Osteocyte (in vitro differentiated cells): ENCODE measurements around the gene ZNF830. TPM values are rescaled to one million over a fixed set of nuclear protein-coding genes. Genes with fewer than 3 reads are reported as not detected.

Experiments
- DNase-seq: peaks from one replicate; pipeline ENCODE4 v3.0.0; 2021; ENCODE audit warnings: mixed read lengths; ENCODE audit not compliant: unreplicated experiment; ENCODE audit errors: extremely low spot score
- H3K27ac Mint-ChIP-seq: one replicate; pipeline ENCODE4 v1.8.0; 2021; ENCODE audit warnings: mild to moderate bottlenecking, mixed read lengths; ENCODE audit not compliant: unreplicated experiment
- H3K27me3 Mint-ChIP-seq: one replicate; pipeline ENCODE4 v1.8.0; 2021; ENCODE audit warnings: mixed read lengths; ENCODE audit not compliant: unreplicated experiment
- H3K36me3 Mint-ChIP-seq: one replicate; pipeline ENCODE4 v1.8.0; 2021; ENCODE audit warnings: mixed read lengths; ENCODE audit not compliant: unreplicated experiment
- H3K4me1 Mint-ChIP-seq: one replicate; pipeline ENCODE4 v1.8.0; 2021; ENCODE audit warnings: mixed read lengths; ENCODE audit not compliant: unreplicated experiment
- H3K4me3 Mint-ChIP-seq: one replicate; pipeline ENCODE4 v1.8.0; 2021; ENCODE audit warnings: mild to moderate bottlenecking, moderate library complexity, mixed read lengths; ENCODE audit not compliant: unreplicated experiment
- H3K9me3 Mint-ChIP-seq: one replicate; pipeline ENCODE4 v1.8.0; 2021; ENCODE audit warnings: mixed read lengths; ENCODE audit not compliant: unreplicated experiment
- long read RNA-seq: library from polyadenylated mRNA; unstranded; transcript quantifications from one replicate; pipeline ENCODE4 v2.0.0, GENCODE V29; 2021
- total RNA-seq: library from RNA; stranded (reverse); gene quantifications from 2 replicates; pipeline ENCODE4 v1.2.1, GENCODE V29; 2021
- TF ChIP-seq, protein P1 (sequence below): fragments of 200-600 bp; sonication (generic); IDR thresholded peaks from 2 replicates; pipeline ENCODE4 v1.5.0; 2021; ENCODE audit warnings: antibody characterized with exemption, mild to moderate bottlenecking, moderate library complexity

ZNF830 gene, protein sequence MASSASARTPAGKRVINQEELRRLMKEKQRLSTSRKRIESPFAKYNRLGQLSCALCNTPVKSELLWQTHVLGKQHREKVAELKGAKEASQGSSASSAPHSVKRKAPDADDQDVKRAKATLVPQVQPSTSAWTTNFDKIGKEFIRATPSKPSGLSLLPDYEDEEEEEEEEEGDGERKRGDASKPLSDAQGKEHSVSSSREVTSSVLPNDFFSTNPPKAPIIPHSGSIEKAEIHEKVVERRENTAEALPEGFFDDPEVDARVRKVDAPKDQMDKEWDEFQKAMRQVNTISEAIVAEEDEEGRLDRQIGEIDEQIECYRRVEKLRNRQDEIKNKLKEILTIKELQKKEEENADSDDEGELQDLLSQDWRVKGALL
- 16.4 and 17.5 TPM in 2 replicates for total RNA-seq
- long read RNA-seq, transcript ZNF830-201 (1 exons, 2,246 nt) = major isoform, 48 of 49 reads
- long read RNA-seq, partial matches to known transcripts = 0 of 49 reads
- long read RNA-seq, other reads (novel, unspliced or antisense) = 0 of 49 reads

DNA sequence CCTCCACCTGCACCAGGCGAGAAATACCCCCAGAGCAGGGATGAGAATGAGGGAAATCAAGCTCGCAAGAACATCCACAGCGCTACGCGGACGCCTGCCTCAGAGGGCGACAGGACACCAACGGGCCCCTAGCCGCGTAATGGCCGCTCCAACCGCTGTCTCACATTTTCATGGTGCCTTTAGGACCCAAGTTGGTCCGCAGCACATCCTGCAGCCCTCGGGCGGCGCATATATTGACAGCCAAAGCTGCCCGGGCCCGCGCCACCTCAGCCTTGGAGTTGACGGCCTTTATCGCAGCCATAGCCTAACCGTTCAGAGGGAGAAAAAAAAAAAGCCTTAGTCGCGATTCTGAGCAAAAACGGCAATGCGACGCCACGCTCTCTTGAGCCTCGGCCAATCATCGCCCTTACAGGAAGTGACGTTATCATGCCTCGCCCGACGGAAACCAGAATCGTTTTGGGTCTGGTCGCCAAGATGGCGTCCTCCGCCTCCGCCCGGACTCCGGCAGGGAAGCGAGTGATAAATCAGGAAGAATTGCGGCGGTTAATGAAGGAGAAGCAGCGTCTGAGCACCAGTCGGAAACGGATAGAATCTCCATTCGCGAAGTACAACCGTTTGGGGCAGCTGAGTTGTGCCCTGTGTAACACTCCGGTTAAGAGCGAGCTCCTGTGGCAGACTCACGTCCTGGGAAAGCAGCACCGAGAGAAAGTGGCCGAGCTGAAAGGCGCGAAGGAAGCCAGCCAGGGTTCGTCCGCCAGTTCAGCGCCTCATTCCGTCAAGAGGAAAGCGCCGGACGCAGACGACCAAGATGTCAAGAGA, at the start of gene ZNF830, which contains the start of gene CCT6B:
Gene ZNF830, plus strand, starts transcription at position 448 of the 819 bp plus-strand sequence. Its CDS starts 27 bp downstream, at position 475.
Gene CCT6B, minus strand, starts transcription at position 368 of the 819 bp plus-strand sequence. Its CDS starts 67 bp downstream, at position 301.
- DNase-seq = peak; percentile 95
- Mint-ChIP-seq H3K27ac (peak within 1 kb of the TSS; percentile 99), H3K4me1 (peaks cover 18% of the 10 kb centered on the region), H3K4me3 (peak within 1 kb of the TSS; percentile 100), H3K36me3 (peaks cover 15% of the 10 kb centered on the region), H3K27me3 (peaks cover 11% of the 10 kb centered on the region), H3K9me3 (no peaks in the 10 kb centered on the region)
- TF ChIP-seq, protein P1, sequence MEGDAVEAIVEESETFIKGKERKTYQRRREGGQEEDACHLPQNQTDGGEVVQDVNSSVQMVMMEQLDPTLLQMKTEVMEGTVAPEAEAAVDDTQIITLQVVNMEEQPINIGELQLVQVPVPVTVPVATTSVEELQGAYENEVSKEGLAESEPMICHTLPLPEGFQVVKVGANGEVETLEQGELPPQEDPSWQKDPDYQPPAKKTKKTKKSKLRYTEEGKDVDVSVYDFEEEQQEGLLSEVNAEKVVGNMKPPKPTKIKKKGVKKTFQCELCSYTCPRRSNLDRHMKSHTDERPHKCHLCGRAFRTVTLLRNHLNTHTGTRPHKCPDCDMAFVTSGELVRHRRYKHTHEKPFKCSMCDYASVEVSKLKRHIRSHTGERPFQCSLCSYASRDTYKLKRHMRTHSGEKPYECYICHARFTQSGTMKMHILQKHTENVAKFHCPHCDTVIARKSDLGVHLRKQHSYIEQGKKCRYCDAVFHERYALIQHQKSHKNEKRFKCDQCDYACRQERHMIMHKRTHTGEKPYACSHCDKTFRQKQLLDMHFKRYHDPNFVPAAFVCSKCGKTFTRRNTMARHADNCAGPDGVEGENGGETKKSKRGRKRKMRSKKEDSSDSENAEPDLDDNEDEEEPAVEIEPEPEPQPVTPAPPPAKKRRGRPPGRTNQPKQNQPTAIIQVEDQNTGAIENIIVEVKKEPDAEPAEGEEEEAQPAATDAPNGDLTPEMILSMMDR = no peak

DNA sequence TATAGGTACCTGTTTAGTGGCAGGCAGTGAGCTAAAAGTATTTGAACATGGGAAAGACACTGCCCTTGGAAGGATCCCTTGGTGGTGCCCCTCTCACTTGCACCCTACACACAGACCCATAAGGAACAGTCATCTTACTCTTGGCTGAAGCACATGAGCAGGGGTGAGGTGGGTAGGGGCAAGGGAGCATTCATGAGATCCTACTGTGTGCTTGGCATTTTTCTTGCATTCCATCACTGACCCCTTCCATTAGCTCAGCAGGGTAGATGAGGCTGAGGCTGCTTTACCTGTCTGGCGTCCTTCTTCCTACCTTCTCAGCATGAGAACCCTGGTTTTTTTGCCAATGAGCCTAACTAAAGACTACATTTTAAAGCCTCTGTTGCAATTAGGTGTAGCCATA, 48.3 kb upstream of the ZNF830 start:
- Mint-ChIP-seq H3K27me3 (no peaks in the 10 kb centered on the region), H3K27ac (no peak overlapping the region), H3K4me1 (no peaks in the 10 kb centered on the region), H3K4me3 (no peak overlapping the region), H3K36me3 (no peaks in the 10 kb centered on the region), H3K9me3 (no peaks in the 10 kb centered on the region)
- DNase-seq = no peak
- TF ChIP-seq, protein P1 = no peak

DNA sequence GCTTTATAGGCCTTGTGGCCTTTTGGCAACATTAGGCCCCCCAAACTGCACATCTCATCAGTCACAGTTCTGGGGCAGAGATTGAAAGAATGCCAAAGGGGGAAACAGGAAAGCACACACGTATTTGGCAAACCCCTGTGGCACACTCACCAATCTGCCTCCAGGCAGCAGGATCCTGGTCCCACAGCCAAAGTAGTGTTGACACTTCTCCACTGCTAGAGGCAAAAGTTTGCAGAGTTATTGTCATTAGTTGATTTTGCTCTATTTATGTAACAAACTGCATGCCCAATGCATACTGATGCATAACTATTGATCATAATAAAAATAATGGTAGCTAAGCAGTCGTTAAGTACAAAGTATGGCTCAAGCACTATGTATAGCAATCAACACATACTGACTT, 45.2 kb upstream of the ZNF830 start:
- no peaks in the 10 kb centered on the region for H3K36me3 Mint-ChIP-seq
- no peaks in the 10 kb centered on the region for H3K27me3 Mint-ChIP-seq
- no peaks in the 10 kb centered on the region for H3K4me1 Mint-ChIP-seq
- H3K9me3 Mint-ChIP-seq = no peaks in the 10 kb centered on the region
- no peak for DNase-seq
- no peak overlapping the region for H3K4me3 Mint-ChIP-seq
- H3K27ac Mint-ChIP-seq = no peak overlapping the region
- TF ChIP-seq, protein P1 = no peak

DNA sequence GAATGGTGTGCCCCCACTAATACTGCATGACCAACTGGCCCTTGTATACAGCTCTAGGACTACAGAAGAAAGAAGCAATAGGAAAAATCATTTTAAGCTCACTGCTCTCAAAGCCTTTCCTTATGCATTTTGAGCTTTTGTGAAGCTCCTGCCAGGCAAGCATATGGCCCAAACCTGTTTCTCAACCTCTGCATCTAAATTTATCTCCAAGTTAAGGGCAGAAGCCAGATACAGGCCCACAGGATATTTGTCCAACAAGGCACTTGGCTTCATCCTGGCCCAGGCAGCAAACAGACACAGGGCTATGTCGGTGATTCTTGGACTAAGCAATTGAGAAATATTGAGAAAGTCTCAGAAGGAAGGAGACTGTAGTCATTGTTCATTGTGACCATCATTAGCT, 44.0 kb upstream of the ZNF830 start:
- TF ChIP-seq, protein P1 = no peak
- H3K36me3 Mint-ChIP-seq = no peaks in the 10 kb centered on the region
- H3K27ac Mint-ChIP-seq = no peak overlapping the region
- no peaks in the 10 kb centered on the region for H3K4me1 Mint-ChIP-seq
- no peaks in the 10 kb centered on the region for H3K9me3 Mint-ChIP-seq
- no peak for DNase-seq
- no peak overlapping the region for H3K4me3 Mint-ChIP-seq
- H3K27me3 Mint-ChIP-seq = no peaks in the 10 kb centered on the region
